OCI-LY7 (cell line): ENCODE results near the gene LSS. TPM values are rescaled to one million over a fixed set of nuclear protein-coding genes. Genes with fewer than 3 reads are reported as not detected.

Experiments used
- BruUV-seq: library from RNA; stranded (reverse); fragments of 400-500 nt; replicated peaks from 2 replicates; lab custom pipeline; 2021; lab: Mats Ljungman, UMichigan
- CTCF ChIA-PET: fragments of 300-600 bp; sonication (Branson Sonifier 250); formaldehyde crosslinking; loops from one replicate; lab custom pipeline; 2022; ENCODE audit warnings: antibody characterized with exemption; ENCODE audit not compliant: unreplicated experiment; lab: Charles Lee
- POLR2A ChIA-PET: fragments of 300-600 bp; sonication (Branson Sonifier 250); formaldehyde crosslinking; loops from one replicate; lab custom pipeline; 2022; ENCODE audit warnings: antibody characterized with exemption; lab: Charles Lee
- DNase-seq: peaks from one replicate; pipeline ENCODE4 v3.0.0-alpha.2; 2015; ENCODE audit warnings: low spot score
- H2AFZ ChIP-seq: fragments of 200-600 bp; sonication (generic), shearing (Covaris generic); 2 replicates; pipeline ENCODE4 v1.6.1; 2014; ENCODE audit warnings: mild to moderate bottlenecking, antibody characterized with exemption, low read length, moderate library complexity
- H3K27ac ChIP-seq: fragments of 200-600 bp; sonication (generic); 2 replicates; pipeline ENCODE4 v1.5.1; 2014; ENCODE audit warnings: mixed run types, low read depth, mild to moderate bottlenecking, moderate library complexity, low read length, inconsistent platforms; ENCODE audit not compliant: poor library complexity, severe bottlenecking
- H3K36me3 ChIP-seq: fragments of 200-600 bp; sonication (generic); 2 replicates; pipeline ENCODE4 v1.6.1; 2014; ENCODE audit warnings: mild to moderate bottlenecking, antibody characterized with exemption, low read length, moderate library complexity, mixed read lengths; ENCODE audit not compliant: insufficient read depth
- H3K4me1 ChIP-seq: fragments of 200-600 bp; sonication (generic); 2 replicates; pipeline ENCODE4 v1.5.1; 2014; ENCODE audit warnings: mild to moderate bottlenecking, low read length; ENCODE audit not compliant: insufficient read depth, poor library complexity, severe bottlenecking
- H3K4me2 ChIP-seq: fragments of 200-600 bp; sonication (generic); 2 replicates; pipeline ENCODE4 v1.6.1; 2014; ENCODE audit warnings: mild to moderate bottlenecking, low read length
- H3K4me3 ChIP-seq: fragments of 200-600 bp; sonication (generic); 2 replicates; pipeline ENCODE4 v1.5.1; 2014; ENCODE audit warnings: mild to moderate bottlenecking, low read depth, low read length; ENCODE audit not compliant: poor library complexity, severe bottlenecking
- H3K79me2 ChIP-seq: fragments of 200-600 bp; sonication (generic); 2 replicates; pipeline ENCODE4 v1.6.1; 2016; ENCODE audit warnings: low read depth, mild to moderate bottlenecking, low read length, moderate library complexity, mixed read lengths; ENCODE audit not compliant: insufficient read depth
- H3K9me2 ChIP-seq: fragments of 200-600 bp; sonication (generic); 2 replicates; pipeline ENCODE4 v1.6.1; 2016; ENCODE audit warnings: mild to moderate bottlenecking, low read length, mixed read lengths; ENCODE audit not compliant: insufficient read depth
- H3K9me3 ChIP-seq: fragments of 200-600 bp; sonication (generic); 2 replicates; pipeline ENCODE4 v1.6.1; 2014; ENCODE audit warnings: mild to moderate bottlenecking, mixed run types, low read length, mixed read lengths
- H4K20me1 ChIP-seq: fragments of 200-600 bp; sonication (generic); 2 replicates; pipeline ENCODE4 v1.6.1; 2014; ENCODE audit warnings: mild to moderate bottlenecking, antibody characterized with exemption, low read length, moderate library complexity, mixed read lengths; ENCODE audit not compliant: insufficient read depth
- CTCF ChIP-seq: fragments of 200-600 bp; sonication (generic); conservative IDR thresholded peaks from 2 replicates; pipeline ENCODE4 v1.5.1; 2014; ENCODE audit warnings: mild to moderate bottlenecking, antibody characterized with exemption, low read length, moderate library complexity, mixed read lengths
- EZH2phosphoT487 ChIP-seq: fragments of 200-600 bp; sonication (generic); IDR thresholded peaks from 2 replicates; pipeline ENCODE4 v1.6.1; 2018; ENCODE audit warnings: low read depth, borderline replicate concordance, mild to moderate bottlenecking, mixed run types, antibody characterized with exemption, low read length, moderate library complexity, mixed read lengths
- intact Hi-C: fragments of 100-400 bp; cut with micrococcal nuclease; formaldehyde crosslinking; loops from one replicate; pipeline ENCODE4 v1.10.0; 2022; ENCODE audit not compliant: unreplicated experiment
- total RNA-seq, 2 experiments: library from RNA; depleted of rRNA in 1 of 2; stranded (reverse); fragments of >200 nt in 1 of 2; shearing (Covaris generic) in 1 of 2; gene quantifications; 2 replicates each; pipeline ENCODE4 v1.2.3, GENCODE V29; 2014 to 2022

Gene LSS
- total RNA-seq, 2 experiments from 2014 or later = 45.4 to 137 TPM

GRCh38 chr21:46187261-46187660 lies 41.3 kb downstream of the LSS start:
- Histone ChIP-seq H3K9me3 (no peaks in the 10 kb centered on the region), H4K20me1 (no peaks in the 10 kb centered on the region), H3K4me1 (peaks cover 6% of the 10 kb centered on the region), H3K4me3 (no peak overlapping the region), H3K36me3 (0 out of 2 replicates have a peak, but pooled peaks cover 1% of the 10 kb centered on the region), H3K9me2 (no peaks in the 10 kb centered on the region), H3K27ac (no peak overlapping the region), H3K79me2 (no peaks in the 10 kb centered on the region), H3K4me2 (no peak overlapping the region), H2AFZ (no peak overlapping the region)
- intact Hi-C loops = no loop called here
- POLR2A ChIA-PET = no interaction called here
- BruUV-seq = no TSS peak
- no peak for TF ChIP-seq EZH2phosphoT487
- TF ChIP-seq CTCF = no peak
- CTCF ChIA-PET = interaction anchor here (0.6 kb wide), 1 partner anchor 216 kb away, joined by 3 read pairs; no protein-coding TSS in a partner anchor
- DNase-seq = no peak

DNA sequence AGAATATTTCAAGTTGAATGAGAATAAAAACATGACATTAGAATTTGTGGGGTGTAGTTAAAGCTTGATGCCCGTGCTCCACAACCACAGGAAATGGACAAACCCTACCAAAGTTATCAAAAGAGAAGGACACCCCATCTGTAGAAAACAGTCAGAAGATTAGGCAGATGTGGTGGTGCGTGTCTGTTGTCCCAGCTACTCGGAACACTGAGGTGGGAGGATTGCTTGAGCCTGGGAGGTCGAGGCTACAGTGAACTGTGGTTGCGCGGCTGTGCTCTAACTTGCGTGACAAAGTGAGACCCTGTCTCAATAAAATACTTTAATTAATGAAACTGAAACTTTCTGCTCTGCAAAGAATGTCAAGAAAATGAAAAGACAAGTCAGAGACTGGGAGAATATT lies 42.9 kb downstream of the LSS start:
- POLR2A ChIA-PET = interaction anchor here (0.5 kb wide), 1 partner anchor 13 kb away, joined by 6 read pairs; no protein-coding TSS in a partner anchor
- intact Hi-C loops = no loop called here
- Histone ChIP-seq H3K36me3 (no peaks in the 10 kb centered on the region), H3K4me2 (peak overlapping the region; percentile 81; the same call in 1 of the 2 replicates), H3K9me2 (no peaks in the 10 kb centered on the region), H3K9me3 (no peaks in the 10 kb centered on the region), H3K79me2 (no peaks in the 10 kb centered on the region), H3K4me1 (peaks cover 6% of the 10 kb centered on the region), H3K27ac (no peak overlapping the region), H2AFZ (no peak overlapping the region), H3K4me3 (no peak overlapping the region), H4K20me1 (no peaks in the 10 kb centered on the region)
- CTCF ChIA-PET = no interaction called here
- no peak for DNase-seq
- BruUV-seq = no TSS peak
- TF ChIP-seq EZH2phosphoT487 = no peak
- TF ChIP-seq CTCF = no peak
